GM18520 (cell line): ENCODE measurements around the gene RRP8.

Source experiments
- ATAC-seq: cut with Tn5 transposase; IDR thresholded peaks from one replicate; pipeline ENCODE4 v1.9.1; 2021; ENCODE audit not compliant: unreplicated experiment

The RRP8 gene

DNA sequence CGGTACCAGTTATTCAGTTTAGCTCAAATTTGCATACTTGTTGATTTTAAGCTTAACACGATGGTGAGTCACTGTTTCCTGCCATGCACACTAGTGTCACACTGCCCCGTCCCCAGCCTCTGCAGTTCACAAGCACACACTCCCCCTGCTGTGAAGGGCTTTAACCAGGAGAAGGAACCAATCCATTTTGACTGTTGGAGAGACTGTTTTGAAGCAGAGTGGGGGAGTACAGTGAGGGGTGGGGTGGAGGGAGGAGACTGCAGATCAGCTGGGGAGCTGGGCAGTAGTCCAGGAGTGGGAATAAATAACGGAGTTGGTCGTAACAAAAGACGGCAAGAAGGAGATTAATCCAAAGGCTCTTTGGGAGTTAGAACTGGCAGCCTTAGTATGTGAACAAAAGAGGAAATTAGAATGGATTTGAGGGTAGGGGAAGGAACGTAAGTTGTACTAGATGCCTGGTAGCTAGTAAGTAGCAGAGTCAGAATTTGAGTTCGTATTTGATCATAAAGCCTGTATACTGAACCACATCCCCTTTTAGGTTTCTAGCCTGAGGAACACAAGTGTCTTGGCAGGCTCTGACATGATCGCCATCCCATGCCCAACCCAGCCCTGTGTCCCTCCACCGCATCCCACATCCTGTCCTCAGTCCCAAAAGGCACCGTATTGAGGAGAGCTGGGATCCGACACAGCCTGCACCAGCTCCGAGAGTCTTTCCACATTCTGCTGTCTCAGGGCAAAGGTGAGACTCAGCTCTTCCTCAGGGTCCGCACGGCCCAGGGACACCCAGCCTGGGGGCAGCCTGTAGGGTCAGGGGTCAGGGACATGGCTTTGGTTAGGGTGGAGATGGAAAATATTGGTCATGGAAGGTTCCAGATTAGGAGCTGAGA, 14.9 kb upstream of the RRP8 start:
- ATAC-seq = no peak

DNA sequence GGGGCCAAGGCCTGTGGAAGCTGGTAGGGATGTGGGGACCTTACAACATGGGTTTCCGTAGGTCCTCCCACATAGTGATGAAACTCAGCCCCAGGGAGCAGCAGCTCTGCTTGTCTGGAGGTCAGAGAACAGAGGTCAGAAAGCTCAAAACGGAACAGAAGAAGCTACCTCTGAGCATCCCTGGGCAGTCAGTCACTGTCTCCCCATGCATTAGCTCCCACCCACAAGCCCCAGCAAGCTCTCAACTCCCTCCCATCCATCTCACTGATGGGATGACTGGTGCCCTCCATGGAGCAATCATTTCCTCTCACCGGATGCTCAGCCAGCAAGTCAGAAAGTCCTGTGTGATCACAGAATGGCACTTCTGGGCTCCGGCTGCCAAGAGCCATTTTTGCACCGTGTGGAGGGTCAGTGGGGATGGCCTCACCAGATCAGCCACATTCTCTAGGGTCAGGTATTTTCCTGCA, 13.9 kb upstream of the RRP8 start:
- no peak for ATAC-seq

DNA sequence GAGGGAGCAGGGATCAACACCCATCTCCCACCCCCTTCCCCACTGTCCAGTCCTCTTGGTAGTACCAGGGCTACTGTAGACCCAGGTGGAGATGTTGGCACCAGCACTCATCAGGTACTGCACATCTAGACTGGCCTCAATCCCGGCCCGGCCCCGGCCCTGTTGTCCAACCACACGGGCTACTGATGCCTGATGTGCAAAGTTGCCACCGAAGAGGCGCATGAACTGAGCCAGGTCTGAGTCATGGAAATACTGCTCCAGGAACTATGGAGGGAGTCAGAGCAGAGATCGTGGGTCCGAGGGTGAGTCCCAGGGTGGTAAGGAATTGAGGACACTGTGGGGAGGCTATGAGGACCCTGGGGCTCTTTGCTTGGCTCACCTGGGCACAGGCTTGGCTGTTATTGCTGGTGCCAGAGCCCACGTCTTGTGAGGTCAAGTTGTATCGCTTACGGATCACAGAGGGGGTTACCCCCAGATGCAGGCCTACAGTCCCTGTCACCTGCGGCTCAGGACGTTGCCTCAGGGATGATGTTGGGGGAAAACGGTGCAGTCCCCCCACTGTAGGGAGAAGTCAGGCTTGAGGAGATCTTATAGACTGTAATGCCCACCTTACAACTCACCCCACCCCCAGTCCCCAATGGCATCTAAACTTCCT, 13.3 kb upstream of the RRP8 start:
- no peak for ATAC-seq

DNA sequence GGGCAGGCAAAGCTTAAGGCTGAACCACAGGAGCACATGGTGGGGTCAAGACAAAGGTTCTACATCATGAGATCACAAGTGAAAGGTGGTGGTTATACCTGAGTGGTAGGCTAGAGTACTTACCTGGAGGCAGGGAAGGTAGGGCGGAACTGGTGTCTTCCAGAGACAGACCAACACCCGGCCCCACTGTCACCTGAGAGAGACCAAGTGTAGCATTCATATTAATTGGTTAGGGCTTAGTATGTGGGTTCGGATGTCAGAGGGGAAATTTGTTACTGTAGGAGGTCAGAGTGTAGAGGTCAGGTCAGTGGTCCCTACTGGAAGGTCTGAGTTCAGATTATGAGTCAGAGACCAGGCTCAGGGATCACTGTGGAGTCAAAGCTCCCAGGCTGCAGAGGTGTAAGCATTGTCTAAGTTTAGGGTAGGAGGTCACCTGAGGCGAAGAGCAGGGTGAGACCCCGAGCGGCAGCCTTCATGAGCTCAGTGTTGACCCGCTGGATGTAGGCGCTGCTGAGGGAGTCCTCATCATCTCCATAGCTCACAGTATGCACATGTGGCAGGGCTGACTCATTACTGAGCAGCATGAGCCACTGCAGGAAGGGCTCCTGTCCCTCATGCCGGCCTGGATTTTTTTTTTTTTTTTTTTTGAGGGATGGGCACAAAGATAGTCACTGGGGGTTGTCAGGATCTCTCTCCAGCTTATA, 12.6 kb upstream of the RRP8 start:
- ATAC-seq = no peak

DNA sequence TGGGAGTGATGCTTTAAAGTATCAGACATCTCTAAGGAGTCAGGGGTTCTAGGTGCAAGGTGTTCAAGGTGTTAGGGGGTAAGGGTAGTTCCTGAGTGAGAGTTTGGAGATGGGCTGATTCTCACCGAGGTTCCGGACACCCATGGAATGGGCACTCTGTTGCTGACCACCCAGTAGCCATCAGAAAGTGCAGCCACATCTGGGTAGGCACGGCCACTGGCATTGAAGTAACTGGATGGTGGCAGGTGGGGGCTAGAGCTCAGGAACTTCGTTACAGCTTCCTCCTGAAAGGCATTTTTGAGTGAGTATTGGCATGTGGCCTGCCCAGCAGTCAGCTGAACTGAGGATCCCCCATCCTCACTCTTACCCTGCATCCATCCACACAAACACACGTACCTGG, 11.6 kb upstream of the RRP8 start:
- ATAC-seq = no peak

DNA sequence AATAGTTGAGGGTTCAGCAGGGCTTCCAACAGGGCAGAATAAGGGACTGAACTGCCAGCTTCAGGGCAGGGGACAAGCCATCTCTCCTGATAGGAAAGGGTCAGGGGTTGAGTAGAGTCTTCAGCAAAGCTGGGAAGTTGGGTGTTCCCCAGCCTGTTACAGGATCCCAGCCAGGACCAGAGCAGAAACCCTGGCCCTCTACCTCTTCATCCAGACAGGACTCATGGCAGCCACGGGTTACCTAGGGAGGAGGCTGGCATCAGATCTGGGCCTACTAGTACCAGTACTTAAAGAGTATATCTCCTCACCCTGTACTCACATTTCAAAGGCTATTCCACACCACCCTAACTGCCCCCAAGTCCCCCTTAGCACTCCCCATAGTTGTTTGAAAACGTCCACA, 11.0 kb upstream of the RRP8 start:
- no peak for ATAC-seq

DNA sequence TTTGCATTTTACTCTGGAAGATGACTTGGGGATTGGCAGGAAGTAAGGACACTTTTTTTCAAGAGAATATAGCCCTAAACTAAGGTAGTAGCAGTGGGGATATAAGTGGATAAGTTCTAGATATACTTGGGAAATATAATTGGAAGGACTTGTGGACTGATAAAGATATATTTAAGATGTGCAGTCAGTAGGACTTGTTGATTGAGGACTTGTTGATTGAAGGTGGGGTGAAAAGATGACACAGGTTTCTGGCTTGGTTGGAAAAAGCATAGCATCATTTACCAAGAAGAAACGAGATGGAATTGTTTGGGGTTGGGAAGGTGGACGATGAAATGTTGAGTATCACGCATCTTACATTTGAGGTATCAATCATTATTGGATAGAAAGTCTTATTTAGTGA, 10.1 kb upstream of the RRP8 start:
- ATAC-seq = no peak

DNA sequence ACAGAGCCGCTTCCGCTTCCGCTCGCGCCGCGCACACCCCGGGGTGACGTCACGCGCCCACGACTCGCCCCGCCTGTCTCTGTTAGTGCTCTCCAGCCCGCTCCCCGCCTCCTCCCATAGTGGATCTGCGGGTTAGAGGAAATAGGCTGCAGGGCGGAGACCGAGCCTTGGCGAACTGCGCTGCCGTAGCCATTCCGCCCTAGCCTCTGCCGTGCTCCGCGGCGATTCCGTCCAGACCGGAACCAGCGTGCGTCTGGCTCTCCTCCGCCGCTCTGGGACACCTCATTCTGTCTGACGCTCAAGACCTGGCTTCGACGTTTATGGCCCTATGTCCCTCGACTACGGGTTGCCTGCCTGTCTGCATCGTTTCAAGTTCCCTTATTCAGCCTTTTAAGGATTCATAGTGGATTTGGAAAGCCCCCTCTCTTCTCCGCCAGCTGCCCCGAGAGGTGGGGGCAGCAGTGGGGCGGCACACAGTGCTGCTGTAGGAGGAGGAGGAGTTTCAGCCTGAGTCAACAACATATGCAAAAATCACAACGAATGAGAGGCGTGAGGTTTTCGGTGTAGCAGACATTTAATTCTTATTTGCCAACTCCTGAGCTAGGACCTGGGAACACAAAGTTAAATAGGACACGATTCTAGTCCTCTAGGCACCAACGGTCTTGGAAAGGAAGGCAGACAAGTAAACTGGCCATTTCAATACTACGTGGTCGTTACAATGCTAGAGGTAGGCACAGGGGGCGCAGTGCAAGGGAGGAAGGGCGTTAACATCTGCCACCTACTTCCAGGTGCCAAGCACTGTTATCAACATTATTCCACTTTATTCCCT, 9.0 kb upstream of the RRP8 start, which contains the start of gene TAF10:
TAF10 (minus strand) TSS at position 4 of the 829 bp plus-strand sequence. CDS start 27 bp downstream, outside the sequence.
- peak; percentile 72 for ATAC-seq

DNA sequence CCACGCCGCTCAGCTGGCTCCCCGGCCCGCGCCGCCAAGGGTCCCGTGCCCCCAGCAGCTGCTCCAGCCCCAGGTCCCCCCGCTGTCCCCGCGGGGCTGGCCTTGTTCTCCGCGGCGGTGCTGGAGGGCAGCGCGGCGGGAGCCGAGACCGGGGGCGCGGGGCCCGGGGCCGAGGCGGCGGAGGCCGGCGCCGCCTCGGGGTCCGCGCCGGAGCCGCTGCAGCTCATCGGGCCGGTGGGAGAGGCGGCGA, 8.5 kb upstream of the RRP8 start:
- peak; percentile 11 for ATAC-seq

DNA sequence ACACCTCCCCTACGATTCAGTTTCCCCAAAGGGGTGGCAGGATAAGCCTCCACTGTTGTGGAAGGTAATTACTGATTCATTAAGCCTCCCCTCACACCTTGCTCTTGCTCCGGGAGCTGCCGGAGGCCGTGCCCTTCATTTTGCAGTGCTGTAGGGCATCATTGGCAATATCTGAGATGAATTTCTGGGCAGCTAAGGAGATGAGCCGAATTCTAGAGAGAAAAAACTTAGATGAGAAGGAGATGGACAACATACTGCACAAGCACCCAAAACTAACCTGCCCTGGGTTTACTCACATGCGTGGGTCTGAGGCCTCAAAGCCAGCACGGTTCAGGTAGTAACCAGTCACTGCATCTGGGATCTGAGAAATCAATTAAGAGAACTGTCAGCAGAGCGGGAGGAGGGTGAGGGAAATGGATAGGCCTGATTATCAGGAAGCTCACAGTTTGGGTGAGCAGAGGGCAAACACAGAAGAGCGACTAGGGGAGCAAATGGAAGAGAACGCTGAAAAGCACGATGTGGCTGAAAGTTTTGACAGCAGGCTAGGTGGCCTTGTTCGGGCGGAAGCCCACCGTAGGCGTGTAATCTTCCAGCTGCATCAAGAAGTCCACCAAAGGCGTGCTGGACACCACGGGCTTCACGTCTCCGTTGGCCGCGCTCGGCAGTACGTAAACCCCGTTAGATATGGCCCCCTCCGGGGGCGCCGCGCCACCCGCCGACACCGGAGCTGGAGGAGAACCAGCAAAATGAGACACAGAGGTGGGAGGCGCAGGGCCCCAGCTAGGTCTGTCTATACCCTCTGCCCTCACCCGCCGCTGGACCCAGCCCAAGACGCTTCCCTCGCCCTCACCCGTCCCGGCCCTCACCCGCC, 7.9 kb upstream of the RRP8 start:
- no peak for ATAC-seq

DNA sequence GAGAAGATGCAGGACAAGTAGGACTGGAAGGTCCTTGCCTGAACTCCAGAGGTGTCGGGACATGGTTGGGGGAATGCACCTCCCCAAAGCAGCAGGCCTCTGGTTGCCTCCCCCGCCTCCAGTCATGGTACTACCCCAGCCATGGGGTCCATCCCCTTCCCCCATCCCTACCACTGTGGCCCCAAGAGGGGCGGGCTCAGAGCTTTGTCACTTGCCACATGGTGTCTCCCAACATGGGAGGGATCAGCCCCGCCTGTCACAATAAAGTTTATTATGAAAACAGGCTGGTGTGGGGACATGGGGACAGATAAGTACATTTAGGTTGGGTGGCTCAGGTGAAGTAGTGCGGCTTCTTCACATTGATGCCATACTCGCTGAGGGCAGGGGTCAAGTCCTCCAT, 7.2 kb upstream of the RRP8 start:
- ATAC-seq = no peak

DNA sequence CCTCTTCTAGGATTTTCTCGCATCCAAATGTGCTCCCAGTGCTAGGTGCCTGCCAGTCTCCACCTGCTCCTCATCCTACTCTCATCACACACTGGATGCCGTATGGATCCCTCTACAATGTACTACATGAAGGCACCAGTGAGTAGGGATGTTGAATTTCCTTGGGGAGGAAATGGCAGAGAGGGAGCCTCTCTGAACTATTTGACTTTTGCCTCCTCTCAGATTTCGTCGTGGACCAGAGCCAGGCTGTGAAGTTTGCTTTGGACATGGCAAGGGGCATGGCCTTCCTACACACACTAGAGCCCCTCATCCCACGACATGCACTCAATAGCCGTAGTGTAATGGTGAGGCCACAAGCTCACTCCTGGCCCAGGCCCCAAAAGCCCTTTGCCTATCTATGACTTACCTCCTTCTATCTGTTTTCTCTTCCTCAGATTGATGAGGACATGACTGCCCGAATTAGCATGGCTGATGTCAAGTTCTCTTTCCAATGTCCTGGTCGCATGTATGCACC, 6.1 kb upstream of the RRP8 start:
- no peak for ATAC-seq

DNA sequence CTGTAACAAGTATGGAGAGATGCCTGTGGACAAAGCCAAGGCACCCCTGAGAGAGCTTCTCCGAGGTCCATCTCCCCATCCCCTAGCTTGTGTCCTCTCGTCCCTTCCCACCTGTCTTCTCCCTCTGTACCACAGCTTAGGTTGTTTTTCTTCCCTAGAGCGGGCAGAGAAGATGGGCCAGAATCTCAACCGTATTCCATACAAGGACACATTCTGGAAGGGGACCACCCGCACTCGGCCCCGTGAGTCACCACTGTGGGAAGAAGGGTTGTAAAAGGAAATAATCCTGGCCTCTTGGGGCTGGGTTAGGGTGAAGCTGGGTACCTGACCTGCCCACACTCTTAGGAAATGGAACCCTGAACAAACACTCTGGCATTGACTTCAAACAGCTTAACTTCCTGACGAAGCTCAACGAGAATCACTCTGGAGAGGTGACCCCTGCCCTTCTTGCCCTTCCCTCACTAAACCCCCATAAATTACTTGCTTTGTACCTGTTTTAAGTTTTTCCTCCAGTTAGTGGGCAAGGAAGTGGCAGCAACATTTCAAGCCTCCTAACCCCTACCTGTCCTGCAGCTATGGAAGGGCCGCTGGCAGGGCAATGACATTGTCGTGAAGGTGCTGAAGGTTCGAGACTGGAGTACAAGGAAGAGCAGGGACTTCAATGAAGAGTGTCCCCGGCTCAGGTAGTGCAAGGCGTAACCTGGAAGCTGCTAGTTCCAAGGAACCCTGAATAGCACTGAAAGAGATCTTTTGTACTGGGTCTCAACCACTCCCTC, 5.5 kb upstream of the RRP8 start:
- ATAC-seq = no peak

DNA sequence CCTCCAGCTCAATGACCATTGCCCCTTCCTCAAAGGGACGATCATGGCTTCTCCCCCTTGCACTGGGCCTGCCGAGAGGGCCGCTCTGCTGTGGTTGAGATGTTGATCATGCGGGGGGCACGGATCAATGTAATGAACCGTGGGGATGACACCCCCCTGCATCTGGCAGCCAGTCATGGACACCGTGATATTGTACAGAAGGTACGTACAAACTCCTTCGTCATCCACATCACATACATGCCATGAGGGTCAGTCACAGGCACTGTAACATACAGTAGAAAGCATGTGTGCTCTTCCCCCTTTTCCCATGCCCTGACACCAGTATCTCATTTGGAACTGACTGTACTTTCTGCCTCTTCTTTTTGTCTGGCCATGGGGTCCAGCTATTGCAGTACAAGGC, 4.6 kb upstream of the RRP8 start:
- ATAC-seq = no peak

DNA sequence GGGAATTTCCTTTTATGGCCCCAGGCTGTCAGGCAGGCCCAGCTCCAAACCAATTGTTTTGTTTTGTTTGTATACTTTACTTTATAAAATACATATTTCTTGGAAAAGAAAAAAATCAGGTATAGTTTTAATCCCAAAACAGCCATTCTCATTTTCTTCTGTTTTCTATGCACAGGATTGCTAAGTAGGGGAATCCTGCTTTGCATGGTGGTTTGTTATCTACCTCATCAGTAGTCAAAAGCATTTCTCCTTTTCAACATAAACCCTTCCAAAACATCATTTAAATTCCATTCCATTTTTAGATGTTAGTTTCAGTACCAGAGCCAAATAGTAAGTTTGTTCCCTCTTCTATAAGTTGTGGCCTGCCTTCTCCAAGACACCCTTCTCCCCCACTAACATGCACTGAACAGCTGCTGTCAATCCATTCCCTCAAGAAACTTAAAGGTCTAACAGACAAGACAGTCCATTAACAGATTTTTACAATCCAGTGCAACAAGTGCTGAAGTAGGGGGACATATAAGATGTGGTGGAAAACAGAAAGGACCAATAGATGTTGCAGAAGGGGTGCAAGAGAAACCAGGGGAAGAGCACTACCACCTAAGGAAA, 3.9 kb upstream of the RRP8 start:
- ATAC-seq = no peak

DNA sequence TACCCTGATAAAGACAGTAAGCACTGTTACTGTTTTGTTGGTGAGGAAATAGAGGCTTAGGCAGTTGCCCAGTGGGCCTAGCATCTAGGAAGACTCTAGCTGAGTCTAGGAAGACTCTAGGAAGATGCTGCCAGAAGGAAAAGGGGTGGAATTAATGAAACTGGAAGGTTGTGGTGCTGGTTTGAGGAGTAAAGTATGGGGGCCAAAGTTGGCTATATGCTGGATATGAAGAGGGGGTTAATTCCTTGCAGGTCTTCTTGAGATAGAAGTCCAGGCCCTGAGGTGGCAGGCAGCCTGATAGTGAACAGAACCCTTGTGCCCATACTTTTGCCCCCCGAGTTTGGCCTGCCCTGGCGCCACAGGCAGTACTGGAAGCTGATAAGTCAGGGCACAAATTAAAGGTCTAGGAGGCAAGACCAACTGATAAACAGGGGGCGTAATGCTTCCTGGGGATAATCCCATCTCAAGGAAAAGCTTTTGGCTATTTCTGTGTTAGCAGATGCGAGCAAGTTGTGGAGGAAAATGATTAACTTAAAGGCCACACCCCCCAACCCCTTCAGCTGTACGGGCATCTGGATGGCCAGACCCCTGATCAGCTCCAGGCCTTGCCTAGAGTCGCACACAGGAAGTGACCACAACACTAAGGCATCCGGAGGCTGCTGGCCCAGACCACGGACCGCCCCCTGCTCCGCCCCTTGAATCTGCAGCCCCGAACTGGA, 3.2 kb upstream of the RRP8 start:
- ATAC-seq = peak; percentile 26

DNA sequence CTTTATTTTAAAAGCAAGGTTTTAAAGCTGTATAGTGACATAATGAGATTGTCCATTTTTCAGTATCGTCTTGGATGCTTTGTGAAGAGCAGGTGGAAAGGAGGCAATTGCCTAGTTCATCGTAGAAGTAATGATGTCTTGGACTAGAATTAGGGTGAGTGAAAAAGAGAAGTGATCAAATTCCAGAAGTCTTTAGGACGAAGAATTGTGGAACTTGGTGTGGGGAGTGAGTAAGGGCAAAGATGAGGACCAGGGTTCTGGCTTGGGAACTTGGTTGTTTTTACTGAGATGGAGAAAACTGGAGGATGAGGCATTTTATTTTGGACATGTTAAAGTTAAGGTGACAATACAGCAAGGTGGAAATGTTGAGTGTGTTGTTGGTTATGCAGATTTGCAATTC, 1.4 kb upstream of the RRP8 start:
- no peak for ATAC-seq

DNA sequence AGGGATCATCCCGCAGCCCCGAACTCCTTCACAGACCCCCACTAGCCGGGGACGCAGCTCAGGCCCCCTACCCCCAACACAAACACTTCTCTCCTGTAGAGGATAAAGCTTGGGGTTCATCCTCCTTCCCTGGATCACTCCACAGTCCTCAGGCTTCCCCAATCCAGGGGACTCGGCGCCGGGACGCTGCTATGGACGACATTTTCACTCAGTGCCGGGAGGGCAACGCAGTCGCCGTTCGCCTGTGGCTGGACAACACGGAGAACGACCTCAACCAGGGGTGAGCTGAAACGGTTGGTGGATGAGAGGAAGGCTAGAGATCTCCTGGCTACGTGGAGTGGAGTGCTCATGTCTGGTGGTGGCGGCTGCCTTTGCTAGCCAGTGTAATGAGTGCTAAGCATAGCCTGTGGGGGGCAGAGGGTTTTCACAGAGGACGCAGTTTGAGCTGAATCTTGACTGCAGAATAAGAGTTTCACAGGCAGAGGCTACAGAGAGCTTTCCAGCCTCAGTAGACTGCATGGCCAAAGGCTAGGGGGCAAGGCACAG, 738 bp upstream of the RRP8 start:
- peak; percentile 20 for ATAC-seq
